Ectodermal cell (in vitro differentiated cells): ENCODE measurements around the gene RHOG.

Experiments
- H3K27ac ChIP-seq: 2 replicates; pipeline ENCODE4 v1.7.0; 2013; ENCODE audit warnings: mild to moderate bottlenecking, low read depth, low read length; ENCODE audit not compliant: insufficient read depth, poor library complexity, severe bottlenecking
- H3K27me3 ChIP-seq: 2 replicates; pipeline ENCODE4 v1.7.0; 2013; ENCODE audit warnings: mild to moderate bottlenecking, low read length; ENCODE audit not compliant: insufficient read depth, control insufficient read depth, poor library complexity, severe bottlenecking
- H3K36me3 ChIP-seq: one replicate; pipeline ENCODE4 v1.7.0; 2013; ENCODE audit warnings: low read length; ENCODE audit not compliant: control insufficient read depth, insufficient read depth
- H3K4me1 ChIP-seq: one replicate; pipeline ENCODE4 v1.7.0; 2013; ENCODE audit warnings: low read length; ENCODE audit not compliant: control insufficient read depth, insufficient read depth
- H3K4me3 ChIP-seq: 2 replicates; pipeline ENCODE4 v1.7.0; 2013; ENCODE audit warnings: low read depth, low read length, control low read depth; ENCODE audit not compliant: insufficient read depth
- H3K9me3 ChIP-seq: 2 replicates; pipeline ENCODE4 v1.7.0; 2013; ENCODE audit warnings: mild to moderate bottlenecking, low read length, moderate library complexity; ENCODE audit not compliant: control insufficient read depth
- WGBS, 2 experiments: methylation state at CpG; one replicate each; pipeline ENCODE4 v1.1.7; 2013; ENCODE audit warnings: missing lambda C conversion rate in 2 of 2; 5-methylcytosine and 5-hydroxymethylcytosine counted together

Gene RHOG

GRCh38 chr11:3849297-3849874, 8.6 kb upstream of the RHOG start:
- no peaks in the 10 kb centered on the region for H3K9me3 ChIP-seq
- H3K36me3 ChIP-seq: no peaks in the 10 kb centered on the region
- no peak overlapping the region for H3K4me3 ChIP-seq
- H3K4me1 ChIP-seq: no peaks in the 10 kb centered on the region
- no peaks in the 10 kb centered on the region for H3K27me3 ChIP-seq
- no peak overlapping the region for H3K27ac ChIP-seq
- WGBS, 2 experiments: 76% methylated on average over 10 of the region's 10 CpGs

GRCh38 chr11:3845670-3846069, 4.9 kb upstream of the RHOG start:
- H3K27ac ChIP-seq: no peak overlapping the region
- H3K9me3 ChIP-seq: no peaks in the 10 kb centered on the region
- no peaks in the 10 kb centered on the region for H3K36me3 ChIP-seq
- no peak overlapping the region for H3K4me3 ChIP-seq
- H3K4me1 ChIP-seq: no peaks in the 10 kb centered on the region
- no peaks in the 10 kb centered on the region for H3K27me3 ChIP-seq
- 80 to 88% methylated on average over 3 of the region's 3 CpGs for WGBS, 2 experiments

GRCh38 chr11:3845246-3845645, 4.5 kb upstream of the RHOG start:
- H3K36me3 ChIP-seq: no peaks in the 10 kb centered on the region
- H3K27me3 ChIP-seq: no peaks in the 10 kb centered on the region
- WGBS, 2 experiments: 85 to 98% methylated on average over 1 of the region's 1 CpG
- no peak overlapping the region for H3K27ac ChIP-seq
- peaks cover under 1% of the 10 kb centered on the region for H3K4me1 ChIP-seq
- no peak overlapping the region for H3K4me3 ChIP-seq
- H3K9me3 ChIP-seq: no peaks in the 10 kb centered on the region

- H3K9me3 ChIP-seq: no peaks in the 10 kb centered on the region
- H3K27ac ChIP-seq: no peak overlapping the region
- peaks cover 8% of the 10 kb centered on the region for H3K4me1 ChIP-seq
- H3K36me3 ChIP-seq: no peaks in the 10 kb centered on the region
- no peak overlapping the region for H3K4me3 ChIP-seq
- WGBS, 2 experiments: 88 to 100% methylated on average over 3 of the region's 3 CpGs
- no peaks in the 10 kb centered on the region for H3K27me3 ChIP-seq
These were observed 2.6 kb upstream of the RHOG start for GRCh38 chr11:3843326-3843725.

GRCh38 chr11:3841426-3842350, 929 bp upstream of the RHOG start:
- Histone ChIP-seq H3K9me3 (no peaks in the 10 kb centered on the region), H3K27ac (peak overlapping the region; percentile 36), H3K36me3 (no peaks in the 10 kb centered on the region), H3K4me3 (peak overlapping the region; percentile 78), H3K4me1 (peaks cover 8% of the 10 kb centered on the region), H3K27me3 (no peaks in the 10 kb centered on the region)
- 24 to 25% methylated on average over 43 of the region's 44 CpGs for WGBS, 2 experiments

- H3K27ac ChIP-seq: peak overlapping the region; percentile 2
- WGBS, 2 experiments: 3 to 4% methylated on average over 46 of the region's 46 CpGs
These were observed 522 bp downstream of the RHOG start for GRCh38 chr11:3840004-3840869.

GRCh38 chr11:3838504-3838903, 2.3 kb downstream of the RHOG start:
- Histone ChIP-seq H3K9me3 (no peaks in the 10 kb centered on the region), H3K4me1 (peaks cover 8% of the 10 kb centered on the region), H3K27ac (no peak overlapping the region), H3K27me3 (no peaks in the 10 kb centered on the region), H3K36me3 (no peaks in the 10 kb centered on the region), H3K4me3 (no peak overlapping the region)
- 96 to 98% methylated on average over 2 of the region's 2 CpGs for WGBS, 2 experiments

More at GRCh38 chr11:3840004-3840869, 522 bp downstream of the RHOG start:
- Histone ChIP-seq H3K4me3 (peak overlapping the region; percentile 78), H3K4me1 (peaks cover 8% of the 10 kb centered on the region), H3K27me3 (no peaks in the 10 kb centered on the region), H3K36me3 (no peaks in the 10 kb centered on the region), H3K9me3 (no peaks in the 10 kb centered on the region)

GRCh38 chr11:3837793-3838192, 3.0 kb downstream of the RHOG start:
- Histone ChIP-seq H3K36me3 (no peaks in the 10 kb centered on the region), H3K4me3 (no peak overlapping the region), H3K27ac (no peak overlapping the region), H3K4me1 (peaks cover 8% of the 10 kb centered on the region), H3K9me3 (no peaks in the 10 kb centered on the region), H3K27me3 (no peaks in the 10 kb centered on the region)
- 87 to 91% methylated on average over 1 of the region's 1 CpG for WGBS, 2 experiments

GRCh38 chr11:3836903-3837302, 3.9 kb downstream of the RHOG start:
- no peaks in the 10 kb centered on the region for H3K36me3 ChIP-seq
- H3K9me3 ChIP-seq: no peaks in the 10 kb centered on the region
- 92 to 93% methylated on average over 5 of the region's 5 CpGs for WGBS, 2 experiments
- no peaks in the 10 kb centered on the region for H3K27me3 ChIP-seq
- peaks cover 8% of the 10 kb centered on the region for H3K4me1 ChIP-seq
- no peak overlapping the region for H3K4me3 ChIP-seq
- no peak overlapping the region for H3K27ac ChIP-seq

- 89% methylated on average over 4 of the region's 4 CpGs for WGBS, 2 experiments
- no peaks in the 10 kb centered on the region for H3K27me3 ChIP-seq
- H3K4me1 ChIP-seq: peaks cover 8% of the 10 kb centered on the region
- no peak overlapping the region for H3K4me3 ChIP-seq
- no peaks in the 10 kb centered on the region for H3K36me3 ChIP-seq
- H3K9me3 ChIP-seq: no peaks in the 10 kb centered on the region
- no peak overlapping the region for H3K27ac ChIP-seq
These were observed 5.0 kb downstream of the RHOG start for GRCh38 chr11:3835751-3836150.
